ENCODE data around the gene SCNN1G.
"Not testable (repeated sequence)": the region's sequence is repeated elsewhere in the genome, so short reads cannot be mapped to it uniquely, and the experiment has no call there.

The SCNN1G gene

DNA sequence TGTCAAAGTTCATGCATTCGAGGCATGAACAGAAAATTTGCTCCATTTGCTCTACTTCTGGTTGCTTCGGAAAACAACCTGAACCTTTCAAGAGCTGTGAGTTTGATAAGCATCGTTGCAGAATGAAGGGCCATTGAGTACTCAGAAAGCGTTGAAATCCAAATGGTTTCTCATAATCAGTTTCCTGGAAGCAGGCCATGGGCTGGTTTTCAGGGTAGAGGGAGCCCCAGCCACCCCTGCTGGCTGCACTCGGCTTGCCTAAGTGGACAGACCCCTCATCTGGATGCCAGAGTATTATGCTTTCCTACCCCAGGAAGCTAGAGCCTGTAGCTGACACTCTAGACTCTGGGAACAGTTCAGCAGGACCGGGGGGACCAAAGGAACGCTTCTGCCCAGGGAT, 24.4 kb downstream of the SCNN1G start:
- no peak for DNase-seq

- DNase-seq, result no peak
Measured at GRCh38 chr16:23207485-23207884, 24.9 kb downstream of the SCNN1G start.

GRCh38 chr16:23209606-23210005, 27.1 kb downstream of the SCNN1G start:
- no peak for DNase-seq

GRCh38 chr16:23213831-23214230, 31.3 kb downstream of the SCNN1G start:
- no peak for DNase-seq

- no peak for DNase-seq
Measured at GRCh38 chr16:23214796-23215195, 32.3 kb downstream of the SCNN1G start.

DNA sequence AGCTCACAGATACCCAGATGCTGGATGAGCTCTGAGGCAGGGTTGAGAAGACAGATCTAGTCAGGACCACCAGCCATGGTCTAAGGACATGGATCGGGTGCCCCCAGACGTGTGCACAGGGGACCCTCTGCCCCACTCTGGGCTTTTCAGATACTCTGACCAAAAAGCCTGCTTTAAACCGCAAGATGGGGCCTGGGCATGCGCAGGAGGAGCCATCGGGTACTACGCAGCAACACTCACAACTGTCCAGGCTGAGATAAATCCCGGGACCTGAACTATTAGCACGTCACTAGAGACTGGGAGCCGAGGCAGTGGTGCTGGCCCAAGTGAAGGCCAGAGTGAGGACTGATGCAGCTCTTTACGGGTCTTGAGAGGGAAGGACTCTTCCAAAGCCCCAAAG, 32.9 kb downstream of the SCNN1G start:
- DNase-seq, result no peak

DNA sequence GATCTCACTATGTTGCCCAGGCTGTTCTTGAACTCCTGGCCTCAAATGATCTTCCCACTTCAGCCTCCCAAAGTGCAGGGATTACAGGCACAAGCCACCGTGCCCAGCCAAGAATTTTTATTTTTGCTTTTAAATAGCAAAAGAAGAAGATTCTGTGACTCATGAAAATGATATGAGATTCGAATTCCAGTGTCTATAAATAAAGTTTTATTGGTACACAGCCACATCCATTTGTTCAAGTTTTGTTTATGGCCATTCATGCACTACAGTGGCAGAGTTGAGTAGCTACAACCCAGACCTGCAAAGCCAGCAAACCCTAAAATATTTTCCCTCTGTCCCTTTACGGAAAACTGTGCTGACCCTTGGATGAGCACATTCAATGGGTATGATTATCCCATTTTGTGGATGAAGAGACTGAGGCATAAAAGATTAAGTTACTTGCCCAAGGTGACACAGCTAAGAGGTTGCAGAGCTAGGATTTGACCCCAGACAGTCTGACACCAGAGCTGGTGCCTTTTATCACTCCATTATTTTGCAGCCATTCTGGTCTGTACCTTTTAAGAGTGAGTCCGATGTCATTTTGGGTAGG, 34.2 kb downstream of the SCNN1G start:
- DNase-seq, result no peak

GRCh38 chr16:23217646-23218045, 35.1 kb downstream of the SCNN1G start:
- DNase-seq, result no peak

- DNase-seq, result no peak
Measured at GRCh38 chr16:23222929-23223328, 40.4 kb downstream of the SCNN1G start.

- no peak for DNase-seq
Measured at GRCh38 chr16:23223368-23223767, 40.8 kb downstream of the SCNN1G start.

DNA sequence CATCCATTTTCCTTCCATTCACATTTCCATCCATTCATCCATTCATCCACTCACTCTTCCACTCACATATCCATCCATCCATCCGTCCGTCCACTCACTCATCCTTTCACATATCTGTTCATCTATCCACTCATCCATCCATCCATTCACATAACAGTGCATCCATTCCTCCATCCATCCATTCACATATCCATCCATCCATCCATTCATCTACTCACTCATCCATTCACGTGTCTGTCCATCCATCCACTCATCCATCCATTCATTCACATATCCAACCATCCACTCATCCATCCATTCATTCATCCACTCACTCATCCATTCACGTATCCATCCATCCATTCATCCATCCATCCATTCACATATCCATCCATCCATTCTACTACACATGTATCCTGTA, 42.6 kb downstream of the SCNN1G start:
- DNase-seq, result no peak

- DNase-seq, result no peak
Measured at GRCh38 chr16:23225634-23226033, 43.1 kb downstream of the SCNN1G start.

GRCh38 chr16:23227529-23227928, 45.0 kb downstream of the SCNN1G start:
- no peak for DNase-seq

DNA sequence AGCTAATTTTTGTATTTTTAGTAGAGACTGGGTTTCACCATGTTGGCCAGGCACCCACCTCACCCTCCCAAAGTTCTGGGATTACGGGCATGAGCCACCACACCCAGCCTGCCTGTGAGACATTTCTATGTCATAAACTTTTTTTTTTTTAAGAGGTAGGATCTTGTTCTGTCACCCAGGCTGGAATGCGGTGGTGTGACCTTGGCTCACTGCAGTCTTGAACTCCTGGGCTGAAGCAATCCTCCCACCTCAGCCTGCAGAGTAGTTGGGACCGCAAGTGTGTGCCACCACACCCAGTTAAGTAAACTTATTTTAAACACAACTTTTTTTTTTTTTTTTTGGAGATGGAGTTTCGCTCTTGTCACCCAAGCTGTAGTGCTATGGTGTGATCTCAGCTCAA, 47.2 kb downstream of the SCNN1G start:
- DNase-seq, result no peak

GRCh38 chr16:23232806-23233205, 50.3 kb downstream of the SCNN1G start:
- DNase-seq, result no peak

GRCh38 chr16:23235176-23235575, 52.6 kb downstream of the SCNN1G start:
- no peak for DNase-seq

GRCh38 chr16:23236983-23237382, 54.4 kb downstream of the SCNN1G start:
- DNase-seq, result no peak

GRCh38 chr16:23240994-23241393, 58.4 kb downstream of the SCNN1G start:
- no peak for DNase-seq

DNA sequence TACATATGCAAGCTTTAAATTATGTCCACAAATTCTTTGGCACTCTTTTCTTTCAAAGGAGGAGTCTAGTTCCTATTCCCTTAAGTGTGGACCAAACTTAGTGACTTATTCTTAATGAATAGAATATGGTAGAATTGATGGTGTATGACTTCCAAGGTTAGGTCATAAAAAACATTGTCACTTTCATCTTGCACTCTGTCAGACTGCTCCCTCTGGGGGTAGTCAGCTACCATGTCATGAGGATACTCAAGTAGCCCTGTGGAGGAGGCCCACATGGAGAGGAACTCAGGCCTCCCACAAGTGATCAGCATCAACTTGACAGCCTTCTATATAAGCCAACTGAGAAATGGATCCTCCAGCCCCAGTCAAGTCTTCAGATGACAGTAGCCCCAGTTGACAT, 61.6 kb downstream of the SCNN1G start:
- no peak for DNase-seq

GRCh38 chr16:23245268-23245667, 62.7 kb downstream of the SCNN1G start:
- DNase-seq, result no peak

- DNase-seq, result no peak
Measured at GRCh38 chr16:23248261-23249194, 66.0 kb downstream of the SCNN1G start.

DNA sequence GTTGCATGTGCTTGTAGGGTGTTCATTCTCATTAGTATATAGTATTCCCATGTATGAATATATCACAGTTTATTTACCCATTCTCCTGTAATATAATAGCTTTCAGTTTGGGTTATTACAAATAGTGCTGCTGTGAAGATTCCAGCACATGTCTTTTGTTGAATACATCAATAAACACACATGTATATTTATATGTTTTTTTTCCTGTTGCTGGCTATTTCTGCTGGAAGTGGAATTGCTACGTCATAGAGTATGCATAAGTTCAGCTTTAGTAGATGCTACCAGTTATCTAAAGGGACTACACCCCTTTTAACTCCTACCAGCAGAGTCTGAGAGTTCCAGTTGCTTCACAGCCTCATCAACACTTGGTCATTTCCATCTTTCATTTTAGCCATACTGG, 67.3 kb downstream of the SCNN1G start:
- no peak for DNase-seq

GRCh38 chr16:23252310-23252709, 69.8 kb downstream of the SCNN1G start:
- DNase-seq, result no peak

- not testable (repeated sequence) for DNase-seq
Measured at GRCh38 chr16:23253650-23254049, 71.1 kb downstream of the SCNN1G start.

DNA sequence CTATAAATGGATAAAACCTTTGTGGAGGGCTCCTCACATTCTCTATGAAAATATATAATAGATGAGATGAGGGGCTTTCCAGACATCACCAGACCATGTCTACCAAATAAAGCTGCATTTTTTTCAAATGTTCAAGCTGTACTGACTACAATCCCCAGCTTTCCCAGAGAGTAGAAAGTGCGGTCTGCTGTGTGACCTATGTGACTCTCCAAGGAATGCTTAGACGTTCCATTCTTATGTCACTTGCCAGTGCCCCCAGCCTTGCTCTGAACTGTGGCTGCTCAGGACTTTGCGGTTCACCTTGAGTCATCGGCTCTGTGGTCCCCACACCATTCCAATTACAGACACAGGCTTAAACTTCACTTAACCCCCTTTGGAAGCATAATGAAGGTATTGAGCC, 71.8 kb downstream of the SCNN1G start:
- DNase-seq, result no peak
